SK-N-SH (cell line): ENCODE measurements around the gene SHPK. TPM values are rescaled to one million over a fixed set of nuclear protein-coding genes. Genes with fewer than 3 reads are reported as not detected.

Source experiments
- CTCF ChIA-PET: fragments of 300-600, 350-600 bp; formaldehyde crosslinking; extraction: SDS; loops from one replicate; lab custom pipeline; 2021; lab: Yijun Ruan, JAX
- POLR2A ChIA-PET: fragments of 350-600 bp; sonication (Branson Sonifier 250); formaldehyde crosslinking; extraction: SDS; loops from one replicate; lab custom pipeline; 2020; ENCODE audit warnings: antibody characterized with exemption, inconsistent platforms; lab: Yijun Ruan, JAX
- DNase-seq: peaks from one replicate; pipeline ENCODE4 v3.0.0; 2012
- H2AFZ ChIP-seq: fragments of 200-600 bp; sonication (generic); 2 replicates; pipeline ENCODE4 v1.8.1; 2016; ENCODE audit warnings: antibody characterized with exemption, mild to moderate bottlenecking, low read depth
- H3F3A ChIP-seq: fragments of 200-600 bp; sonication (generic); replicated peaks from 2 replicates; pipeline ENCODE3; 2016; ENCODE audit warnings: antibody characterized with exemption, mild to moderate bottlenecking; ENCODE audit not compliant: insufficient read depth
- H3K27ac ChIP-seq, 2 experiments: fragments of 200-500 bp in 1 of 2; fragments of 200-600 bp in 1 of 2; sonication (Bioruptor generic) in 1 of 2; sonication (generic), shearing (Covaris generic) in 1 of 2; 2 replicates each; pipeline versions ENCODE4 v1.5.1 to v1.6.1; 2014 to 2016; ENCODE audit warnings: low read depth in 2 of 2, inconsistent platforms in 1 of 2, low read length in 1 of 2, mild to moderate bottlenecking in 1 of 2, mixed read lengths in 1 of 2
- H3K27me3 ChIP-seq: fragments of 200-600 bp; sonication (generic), shearing (Covaris generic); 2 replicates; pipeline ENCODE4 v1.6.1; 2016; ENCODE audit warnings: mixed run types; ENCODE audit not compliant: insufficient read depth
- H3K36me3 ChIP-seq, 2 experiments: fragments of 200-500 bp in 1 of 2; fragments of 200-600 bp in 1 of 2; sonication (Bioruptor generic) in 1 of 2; sonication (generic) in 1 of 2; replicated peaks in 1 of 2; 2 replicates each; pipeline versions ENCODE3 to v1.5.1; 2014 to 2016; ENCODE audit warnings: low read length in 1 of 2, mild to moderate bottlenecking in 1 of 2; ENCODE audit not compliant: insufficient read depth in 2 of 2, control insufficient read depth in 1 of 2
- H3K4me1 ChIP-seq, 2 experiments: fragments of 200-500 bp in 1 of 2; fragments of 200-600 bp in 1 of 2; sonication (Bioruptor generic) in 1 of 2; sonication (generic), shearing (Covaris generic) in 1 of 2; 2 replicates each; pipeline versions ENCODE4 v1.5.1 to v1.6.1; 2014 to 2016; ENCODE audit warnings: low read depth in 1 of 2, low read length in 1 of 2, mixed run types in 1 of 2; ENCODE audit not compliant: insufficient read depth in 2 of 2, control insufficient read depth in 1 of 2
- H3K4me2 ChIP-seq: fragments of 200-600 bp; sonication (generic), shearing (Covaris generic); 2 replicates; pipeline ENCODE4 v1.6.1; 2017; ENCODE audit warnings: mixed run types
- H3K4me3 ChIP-seq, 2 experiments: fragments of 200-500 bp in 1 of 2; fragments of 200-600 bp in 1 of 2; sonication (Bioruptor generic) in 1 of 2; sonication (generic), shearing (Covaris generic) in 1 of 2; 2 replicates each; pipeline versions ENCODE4 v1.5.1 to v1.8.1; 2014 to 2016; ENCODE audit warnings: low read depth in 2 of 2, inconsistent platforms in 1 of 2, low read length in 1 of 2, mild to moderate bottlenecking in 1 of 2, mixed read lengths in 1 of 2, moderate library complexity in 1 of 2
- H3K79me2 ChIP-seq: fragments of 200-600 bp; sonication (generic); 2 replicates; pipeline ENCODE4 v1.8.1; 2017; ENCODE audit warnings: mild to moderate bottlenecking; ENCODE audit not compliant: insufficient read depth
- H3K9ac ChIP-seq: fragments of 200-600 bp; sonication (generic); 2 replicates; pipeline ENCODE4 v1.6.1; 2017; ENCODE audit warnings: mixed run types
- H3K9me2 ChIP-seq: fragments of 200-600 bp; sonication (generic); 2 replicates; pipeline ENCODE4 v1.6.1; 2017; ENCODE audit warnings: mixed run types
- H3K9me3 ChIP-seq: fragments of 200-600 bp; sonication (generic); 2 replicates; pipeline ENCODE4 v1.6.1; 2017; ENCODE audit warnings: mixed run types, mild to moderate bottlenecking, moderate library complexity
- H4K20me1 ChIP-seq: fragments of 200-600 bp; sonication (generic); 2 replicates; pipeline ENCODE4 v1.6.1; 2017; ENCODE audit warnings: mild to moderate bottlenecking, mixed run types; ENCODE audit not compliant: insufficient read depth
- CHD2 ChIP-seq: fragments of 150-350 bp; IDR thresholded peaks from 2 replicates; pipeline ENCODE4 v1.6.1; 2018; ENCODE audit warnings: low read length; ENCODE audit not compliant: partially characterized antibody
- ELF1 ChIP-seq: IDR thresholded peaks from 2 replicates; pipeline ENCODE4 v1.4.0; 2012
- EP300 ChIP-seq, 2 experiments: IDR thresholded peaks; 2 replicates each; pipeline versions ENCODE4 v1.4.0 to v1.6.1; 2012; ENCODE audit warnings: borderline replicate concordance in 1 of 2, low read depth in 1 of 2, low read length in 1 of 2
- EZH2phosphoT487 ChIP-seq: fragments of 200-600 bp; sonication (generic); IDR thresholded peaks from 2 replicates; pipeline ENCODE4 v1.6.1; 2017; ENCODE audit warnings: low read depth, mixed run types, mild to moderate bottlenecking, antibody characterized with exemption, moderate library complexity, borderline replicate concordance
- FOSL2 ChIP-seq: IDR thresholded peaks from 2 replicates; pipeline ENCODE4 v1.4.0; 2012; ENCODE audit warnings: low read depth, mild to moderate bottlenecking, moderate library complexity, borderline replicate concordance
- FOXM1 ChIP-seq: IDR thresholded peaks from 2 replicates; pipeline ENCODE4 v1.4.0; 2012; ENCODE audit warnings: low read depth, mild to moderate bottlenecking
- GABPA ChIP-seq: IDR thresholded peaks from 2 replicates; pipeline ENCODE4 v1.4.0; 2012; ENCODE audit warnings: low read depth, mild to moderate bottlenecking
- GATA2 ChIP-seq: sonication (generic); formaldehyde crosslinking; IDR thresholded peaks from 2 replicates; pipeline ENCODE4 v1.5.0; 2020; ENCODE audit warnings: mild to moderate bottlenecking, missing genetic modification reagents
- JUND ChIP-seq: IDR thresholded peaks from 2 replicates; pipeline ENCODE4 v1.4.0; 2012
- MXI1 ChIP-seq: IDR thresholded peaks from 2 replicates; pipeline ENCODE4 v1.6.1; 2012; ENCODE audit warnings: mild to moderate bottlenecking, low read depth, low read length, improper control_type of control experiment
- NRF1 ChIP-seq: IDR thresholded peaks from 2 replicates; pipeline ENCODE4 v1.6.1; 2012; ENCODE audit warnings: low read depth, mild to moderate bottlenecking, low read length
- PBX3 ChIP-seq: IDR thresholded peaks from 2 replicates; pipeline ENCODE4; 2012
- RFX5 ChIP-seq: IDR thresholded peaks from 2 replicates; pipeline ENCODE4 v1.6.1; 2012; ENCODE audit warnings: mild to moderate bottlenecking, improper control_type of control experiment, low read length
- RXRA ChIP-seq: IDR thresholded peaks from 2 replicates; pipeline ENCODE4 v1.4.0; 2012; ENCODE audit warnings: low read depth, mild to moderate bottlenecking, borderline replicate concordance
- SIN3A ChIP-seq: IDR thresholded peaks from 2 replicates; pipeline ENCODE4 v1.6.1; 2012; ENCODE audit warnings: low read depth, mild to moderate bottlenecking, low read length, moderate library complexity, borderline replicate concordance
- SMC3 ChIP-seq: IDR thresholded peaks from 2 replicates; pipeline ENCODE4 v1.6.1; 2012; ENCODE audit warnings: low read depth, low read length, improper control_type of control experiment
- TCF12 ChIP-seq: IDR thresholded peaks from 2 replicates; pipeline ENCODE4 v1.4.0; 2012
- YY1 ChIP-seq: IDR thresholded peaks from 2 replicates; pipeline ENCODE4 v1.4.0; 2012; ENCODE audit warnings: low read depth, mild to moderate bottlenecking
- ZBTB33 ChIP-seq: IDR thresholded peaks from 2 replicates; pipeline ENCODE4 v1.4.0; 2012; ENCODE audit warnings: low read depth, borderline replicate concordance
- WGBS: methylation state at CpG from one replicate; pipeline ENCODE4 v1.1.6; 2017; ENCODE audit warnings: low lambda C conversion rate; 5-methylcytosine and 5-hydroxymethylcytosine counted together
- polyA plus RNA-seq, 3 experiments: library from polyadenylated mRNA; depleted of rRNA; stranded (reverse); fragments of >200 nt; gene quantifications; 2 replicates each; pipeline ENCODE4 v1.2.3, GENCODE V29; 2012
- TF ChIP-seq, protein P1 (sequence below): IDR thresholded peaks from 2 replicates; pipeline ENCODE4 v1.4.0; 2012; ENCODE audit warnings: low read depth
- TF ChIP-seq, protein P2 (sequence below): IDR thresholded peaks from 2 replicates; pipeline ENCODE4 v1.6.1; 2012; ENCODE audit warnings: mild to moderate bottlenecking, low read depth, low read length, moderate library complexity
- TF ChIP-seq, protein P3 (sequence below): IDR thresholded peaks from 2 replicates; pipeline ENCODE4 v1.4.0; 2012; ENCODE audit warnings: low read depth, borderline replicate concordance
- TF ChIP-seq, protein P4 (sequence below): fragments of 150-350 bp; IDR thresholded peaks from 2 replicates; pipeline ENCODE4 v1.6.1; 2016; ENCODE audit warnings: mild to moderate bottlenecking, low read depth, low read length

Gene SHPK
- polyA plus RNA-seq (2012; rRNA removed) = 9.0 and 9.7 TPM in 2 replicates
- polyA plus RNA-seq (2012; cell fraction: cytosol; rRNA removed) = 4.5 and 6.7 TPM in 2 replicates
- 12.3 and 16.1 TPM in 2 replicates for polyA plus RNA-seq (2012; cell fraction: nucleus; rRNA removed)

DNA sequence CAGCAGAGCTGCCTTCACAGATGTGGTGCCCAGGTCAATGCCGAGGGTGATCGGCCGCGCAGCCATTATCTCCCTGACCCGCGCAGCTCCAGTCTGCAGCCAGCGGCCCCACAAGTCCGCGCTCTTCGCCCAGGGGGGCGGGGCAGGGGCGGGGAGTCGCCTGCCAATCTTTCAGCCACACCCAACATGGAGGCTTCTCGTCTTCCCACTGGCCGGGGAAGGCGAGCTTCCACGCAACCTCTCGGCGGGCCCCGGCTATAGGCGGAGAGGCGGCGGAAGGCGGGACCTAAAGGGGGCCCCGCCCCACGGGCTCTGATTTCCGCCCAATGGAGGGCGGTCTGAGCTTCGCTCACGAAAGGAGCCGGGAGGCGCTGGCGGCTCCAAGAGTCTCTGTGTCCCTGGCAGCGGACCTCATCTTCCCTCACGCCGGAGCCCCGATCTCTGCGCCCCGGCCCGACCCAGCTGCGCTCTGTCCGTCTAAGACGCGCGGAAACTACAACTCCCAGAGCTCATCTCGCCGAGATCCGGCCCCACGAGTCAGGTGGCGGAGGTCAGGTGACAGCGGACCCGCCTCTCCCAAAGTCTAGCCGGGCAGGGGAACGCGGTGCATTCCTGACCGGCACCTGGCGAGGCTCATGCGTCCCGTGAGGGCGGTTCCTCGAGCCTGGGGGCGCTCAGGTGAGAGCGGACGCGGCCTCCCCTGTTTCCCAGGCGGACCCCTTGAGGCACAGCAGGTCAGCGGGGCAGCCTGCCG, at the start of gene SHPK, which contains the start of gene CTNS:
Gene SHPK (minus strand): TSS at position 97 of the 754 bp plus-strand sequence. CDS start 31 bp downstream, at position 66.
Gene CTNS (plus strand): TSS at position 607 of the 754 bp plus-strand sequence. CDS start 3,447 bp downstream, outside the sequence.
- peaks cover 42% of the 10 kb centered on the region for H3K79me2 ChIP-seq
- POLR2A ChIA-PET = interaction anchor here (0.7 to 1.3 kb wide), 5 partner anchors 9 to 506 kb away, joined by 3 to 10 read pairs (median 4); partner anchors contain the start of genes CYB5D2, TAX1BP3 and ZZEF1
- TF ChIP-seq GATA2 (CRISPR knock-in tag) (no peak), ELF1 (no peak; the same call in 1 of the 2 replicates), FOXM1 (no peak), RXRA (no peak), PBX3 (peak; percentile 98), SMC3 (no peak), EP300 (IDR thresholded peaks at IDR 0.05; ENCODE audit: borderline replicate concordance in 1 of 2, low read depth in 1 of 2, low read length in 1 of 2) (no peak), YY1 (peak; percentile 65), MXI1 (peak; percentile 69), NRF1 (peak; percentile 70), TCF12 (no peak), ZBTB33 (no peak), FOSL2 (no peak), EZH2phosphoT487 (no peak), JUND (no peak), CHD2 (peak; percentile 54), RFX5 (peak; percentile 74), SIN3A (peak; percentile 91), GABPA (peak; percentile 81)
- TF ChIP-seq, protein P1, sequence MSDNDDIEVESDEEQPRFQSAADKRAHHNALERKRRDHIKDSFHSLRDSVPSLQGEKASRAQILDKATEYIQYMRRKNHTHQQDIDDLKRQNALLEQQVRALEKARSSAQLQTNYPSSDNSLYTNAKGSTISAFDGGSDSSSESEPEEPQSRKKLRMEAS = peak; percentile 55; the same call in 1 of the 2 replicates
- TF ChIP-seq, protein P2, sequence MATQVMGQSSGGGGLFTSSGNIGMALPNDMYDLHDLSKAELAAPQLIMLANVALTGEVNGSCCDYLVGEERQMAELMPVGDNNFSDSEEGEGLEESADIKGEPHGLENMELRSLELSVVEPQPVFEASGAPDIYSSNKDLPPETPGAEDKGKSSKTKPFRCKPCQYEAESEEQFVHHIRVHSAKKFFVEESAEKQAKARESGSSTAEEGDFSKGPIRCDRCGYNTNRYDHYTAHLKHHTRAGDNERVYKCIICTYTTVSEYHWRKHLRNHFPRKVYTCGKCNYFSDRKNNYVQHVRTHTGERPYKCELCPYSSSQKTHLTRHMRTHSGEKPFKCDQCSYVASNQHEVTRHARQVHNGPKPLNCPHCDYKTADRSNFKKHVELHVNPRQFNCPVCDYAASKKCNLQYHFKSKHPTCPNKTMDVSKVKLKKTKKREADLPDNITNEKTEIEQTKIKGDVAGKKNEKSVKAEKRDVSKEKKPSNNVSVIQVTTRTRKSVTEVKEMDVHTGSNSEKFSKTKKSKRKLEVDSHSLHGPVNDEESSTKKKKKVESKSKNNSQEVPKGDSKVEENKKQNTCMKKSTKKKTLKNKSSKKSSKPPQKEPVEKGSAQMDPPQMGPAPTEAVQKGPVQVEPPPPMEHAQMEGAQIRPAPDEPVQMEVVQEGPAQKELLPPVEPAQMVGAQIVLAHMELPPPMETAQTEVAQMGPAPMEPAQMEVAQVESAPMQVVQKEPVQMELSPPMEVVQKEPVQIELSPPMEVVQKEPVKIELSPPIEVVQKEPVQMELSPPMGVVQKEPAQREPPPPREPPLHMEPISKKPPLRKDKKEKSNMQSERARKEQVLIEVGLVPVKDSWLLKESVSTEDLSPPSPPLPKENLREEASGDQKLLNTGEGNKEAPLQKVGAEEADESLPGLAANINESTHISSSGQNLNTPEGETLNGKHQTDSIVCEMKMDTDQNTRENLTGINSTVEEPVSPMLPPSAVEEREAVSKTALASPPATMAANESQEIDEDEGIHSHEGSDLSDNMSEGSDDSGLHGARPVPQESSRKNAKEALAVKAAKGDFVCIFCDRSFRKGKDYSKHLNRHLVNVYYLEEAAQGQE = no peak
- TF ChIP-seq, protein P3, sequence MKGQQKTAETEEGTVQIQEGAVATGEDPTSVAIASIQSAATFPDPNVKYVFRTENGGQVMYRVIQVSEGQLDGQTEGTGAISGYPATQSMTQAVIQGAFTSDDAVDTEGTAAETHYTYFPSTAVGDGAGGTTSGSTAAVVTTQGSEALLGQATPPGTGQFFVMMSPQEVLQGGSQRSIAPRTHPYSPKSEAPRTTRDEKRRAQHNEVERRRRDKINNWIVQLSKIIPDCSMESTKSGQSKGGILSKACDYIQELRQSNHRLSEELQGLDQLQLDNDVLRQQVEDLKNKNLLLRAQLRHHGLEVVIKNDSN = peak; percentile 100
- TF ChIP-seq, protein P4, sequence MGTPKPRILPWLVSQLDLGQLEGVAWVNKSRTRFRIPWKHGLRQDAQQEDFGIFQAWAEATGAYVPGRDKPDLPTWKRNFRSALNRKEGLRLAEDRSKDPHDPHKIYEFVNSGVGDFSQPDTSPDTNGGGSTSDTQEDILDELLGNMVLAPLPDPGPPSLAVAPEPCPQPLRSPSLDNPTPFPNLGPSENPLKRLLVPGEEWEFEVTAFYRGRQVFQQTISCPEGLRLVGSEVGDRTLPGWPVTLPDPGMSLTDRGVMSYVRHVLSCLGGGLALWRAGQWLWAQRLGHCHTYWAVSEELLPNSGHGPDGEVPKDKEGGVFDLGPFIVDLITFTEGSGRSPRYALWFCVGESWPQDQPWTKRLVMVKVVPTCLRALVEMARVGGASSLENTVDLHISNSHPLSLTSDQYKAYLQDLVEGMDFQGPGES = no peak; the same call in none of the 2 replicates

More for the DNA sequence above, at the start of gene SHPK, which contains the start of gene CTNS:
- Histone ChIP-seq H3K27me3 (no peaks in the 10 kb centered on the region), H3K9ac (peak within 1 kb of the TSS; percentile 94), H2AFZ (peak within 1 kb of the TSS; percentile 95), H3K27ac (peak within 1 kb of the TSS; percentile 97 to 98), H3K36me3 (no peaks in the 10 kb centered on the region), H3K4me3 (peak within 1 kb of the TSS; percentile 83 to 94), H4K20me1 (no peaks in the 10 kb centered on the region), H3F3A (no peaks in the 10 kb centered on the region), H3K9me3 (no peaks in the 10 kb centered on the region), H3K4me2 (peak within 1 kb of the TSS; percentile 95), H3K9me2 (no peaks in the 10 kb centered on the region), H3K4me1 (peaks cover 0 to 4% of the 10 kb centered on the region in 2 experiments; a peak in 1 of 4 replicates)
- peak; percentile 99 for DNase-seq
- WGBS = under 1% methylated on average over 32 of the region's 68 CpGs
- CTCF ChIA-PET = interaction anchor here (1.0 to 1.6 kb wide), 4 partner anchors 9 to 42 kb away, joined by 3 to 5 read pairs (median 4); no protein-coding TSS in a partner anchor
